A549 (cell line): ENCODE measurements around the gene GRID2.

Experiments
- CHD2 ChIP-seq: fragments of 150-350 bp; IDR thresholded peaks from 2 replicates; pipeline ENCODE4 v1.6.1; 2014; ENCODE audit warnings: low read length; ENCODE audit not compliant: partially characterized antibody
- TF ChIP-seq, protein P1 (sequence below): fragments of >200 bp; sonication (Bioruptor Twin); formaldehyde crosslinking; IDR thresholded peaks from 3 replicates; pipeline ENCODE4 v1.5.1; 2016

DNA sequence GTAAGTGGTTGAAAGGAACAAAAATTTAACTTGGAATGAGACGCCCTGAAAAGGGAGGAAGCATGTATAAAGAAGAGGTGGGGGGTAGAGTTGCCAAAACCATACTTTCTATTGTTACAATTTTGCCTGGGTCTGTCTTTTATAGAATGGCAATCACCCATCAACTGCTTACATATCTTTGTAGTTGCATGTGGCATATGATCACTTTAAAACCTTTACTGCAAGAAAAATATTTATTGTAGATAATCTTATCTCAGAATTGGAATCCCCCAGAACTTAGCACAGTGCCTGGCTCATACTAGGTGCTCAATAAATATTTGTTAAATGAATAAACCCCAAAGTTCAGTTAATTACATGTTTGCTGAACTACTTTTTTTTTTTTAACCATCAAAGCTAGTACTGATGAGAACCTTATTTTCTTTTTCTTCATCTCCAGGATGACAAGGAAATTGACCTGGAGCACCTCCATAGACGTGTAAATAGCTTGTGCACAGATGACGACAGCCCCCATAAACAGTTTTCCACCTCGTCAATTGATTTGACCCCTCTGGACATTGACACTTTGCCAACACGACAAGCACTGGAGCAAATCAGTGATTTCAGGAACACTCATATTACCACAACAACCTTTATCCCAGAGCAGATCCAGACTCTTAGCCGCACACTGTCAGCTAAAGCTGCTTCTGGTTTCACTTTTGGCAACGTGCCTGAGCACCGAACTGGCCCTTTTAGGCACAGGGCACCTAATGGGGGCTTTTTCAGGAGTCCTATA lies 1468.1 kb downstream of the GRID2 start:
- TF ChIP-seq, protein P1, sequence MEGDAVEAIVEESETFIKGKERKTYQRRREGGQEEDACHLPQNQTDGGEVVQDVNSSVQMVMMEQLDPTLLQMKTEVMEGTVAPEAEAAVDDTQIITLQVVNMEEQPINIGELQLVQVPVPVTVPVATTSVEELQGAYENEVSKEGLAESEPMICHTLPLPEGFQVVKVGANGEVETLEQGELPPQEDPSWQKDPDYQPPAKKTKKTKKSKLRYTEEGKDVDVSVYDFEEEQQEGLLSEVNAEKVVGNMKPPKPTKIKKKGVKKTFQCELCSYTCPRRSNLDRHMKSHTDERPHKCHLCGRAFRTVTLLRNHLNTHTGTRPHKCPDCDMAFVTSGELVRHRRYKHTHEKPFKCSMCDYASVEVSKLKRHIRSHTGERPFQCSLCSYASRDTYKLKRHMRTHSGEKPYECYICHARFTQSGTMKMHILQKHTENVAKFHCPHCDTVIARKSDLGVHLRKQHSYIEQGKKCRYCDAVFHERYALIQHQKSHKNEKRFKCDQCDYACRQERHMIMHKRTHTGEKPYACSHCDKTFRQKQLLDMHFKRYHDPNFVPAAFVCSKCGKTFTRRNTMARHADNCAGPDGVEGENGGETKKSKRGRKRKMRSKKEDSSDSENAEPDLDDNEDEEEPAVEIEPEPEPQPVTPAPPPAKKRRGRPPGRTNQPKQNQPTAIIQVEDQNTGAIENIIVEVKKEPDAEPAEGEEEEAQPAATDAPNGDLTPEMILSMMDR, result no peak
- no peak for TF ChIP-seq CHD2
